OCI-LY3 (cell line): Measurements from ENCODE around the gene FBN3.

Experiments used
- H2AFZ ChIP-seq: fragments of 200-600, 300-600 bp; shearing (Covaris generic); 2 replicates; pipeline ENCODE4 v1.6.0; 2014; ENCODE audit warnings: antibody characterized with exemption, low read depth, low read length
- H3K27ac ChIP-seq: fragments of 200-600, 300-600 bp; sonication (generic); 2 replicates; pipeline ENCODE4 v1.5.1; 2014; ENCODE audit warnings: mild to moderate bottlenecking, low read length, moderate library complexity, mixed read lengths
- H3K27me3 ChIP-seq: fragments of 200-600, 300-600 bp; sonication (generic); 2 replicates; pipeline ENCODE4 v1.6.1; 2014; ENCODE audit warnings: low read depth, low read length, mixed read lengths
- H3K36me3 ChIP-seq: fragments of 200-600, 300-600 bp; sonication (generic); replicated peaks from 2 replicates; pipeline ENCODE3; 2014; ENCODE audit warnings: low read depth, low read length, mixed read lengths
- H3K4me1 ChIP-seq: fragments of 300-600, 200-600 bp; sonication (generic); 2 replicates; pipeline ENCODE4 v1.6.1; 2014; ENCODE audit warnings: low read length, mixed read lengths
- H3K4me2 ChIP-seq: fragments of 200-600, 300-600 bp; sonication (generic); 2 replicates; pipeline ENCODE4 v1.6.1; 2014; ENCODE audit warnings: low read length, mixed read lengths
- H3K4me3 ChIP-seq: fragments of 300-600, 200-600 bp; sonication (generic); 2 replicates; pipeline ENCODE4 v1.5.1; 2014; ENCODE audit warnings: antibody characterized with exemption, mild to moderate bottlenecking, low read length, moderate library complexity
- H3K79me2 ChIP-seq: fragments of 300-600, 200-600 bp; shearing (Covaris generic); 2 replicates; pipeline ENCODE4 v1.6.1; 2014; ENCODE audit warnings: mild to moderate bottlenecking, low read length, mixed read lengths
- H3K9ac ChIP-seq: fragments of 300-600, 200-600 bp; shearing (Covaris generic); 2 replicates; pipeline ENCODE4 v1.6.0; 2014; ENCODE audit warnings: mild to moderate bottlenecking, low read length, moderate library complexity
- H3K9me3 ChIP-seq: fragments of 200-600, 300-600 bp; shearing (Covaris generic); 2 replicates; pipeline ENCODE4 v1.6.1; 2014; ENCODE audit warnings: low read length, mixed read lengths; ENCODE audit not compliant: insufficient read depth
- H4K20me1 ChIP-seq: fragments of 200-600, 300-600 bp; sonication (generic); 2 replicates; pipeline ENCODE4 v1.6.1; 2016; ENCODE audit warnings: low read length, mixed read lengths; ENCODE audit not compliant: insufficient read depth
- EZH2phosphoT487 ChIP-seq: fragments of 200-600 bp; shearing (Covaris generic); IDR thresholded peaks from 2 replicates; pipeline ENCODE4 v1.6.1; 2018; ENCODE audit warnings: antibody characterized with exemption, mixed run types, low read depth
- TF ChIP-seq, protein P1 (sequence below): fragments of 200-600, 300-600 bp; sonication (generic); IDR thresholded peaks from 2 replicates; pipeline ENCODE4 v1.5.1; 2014; ENCODE audit warnings: antibody characterized with exemption, low read length, low read depth

The FBN3 gene

DNA sequence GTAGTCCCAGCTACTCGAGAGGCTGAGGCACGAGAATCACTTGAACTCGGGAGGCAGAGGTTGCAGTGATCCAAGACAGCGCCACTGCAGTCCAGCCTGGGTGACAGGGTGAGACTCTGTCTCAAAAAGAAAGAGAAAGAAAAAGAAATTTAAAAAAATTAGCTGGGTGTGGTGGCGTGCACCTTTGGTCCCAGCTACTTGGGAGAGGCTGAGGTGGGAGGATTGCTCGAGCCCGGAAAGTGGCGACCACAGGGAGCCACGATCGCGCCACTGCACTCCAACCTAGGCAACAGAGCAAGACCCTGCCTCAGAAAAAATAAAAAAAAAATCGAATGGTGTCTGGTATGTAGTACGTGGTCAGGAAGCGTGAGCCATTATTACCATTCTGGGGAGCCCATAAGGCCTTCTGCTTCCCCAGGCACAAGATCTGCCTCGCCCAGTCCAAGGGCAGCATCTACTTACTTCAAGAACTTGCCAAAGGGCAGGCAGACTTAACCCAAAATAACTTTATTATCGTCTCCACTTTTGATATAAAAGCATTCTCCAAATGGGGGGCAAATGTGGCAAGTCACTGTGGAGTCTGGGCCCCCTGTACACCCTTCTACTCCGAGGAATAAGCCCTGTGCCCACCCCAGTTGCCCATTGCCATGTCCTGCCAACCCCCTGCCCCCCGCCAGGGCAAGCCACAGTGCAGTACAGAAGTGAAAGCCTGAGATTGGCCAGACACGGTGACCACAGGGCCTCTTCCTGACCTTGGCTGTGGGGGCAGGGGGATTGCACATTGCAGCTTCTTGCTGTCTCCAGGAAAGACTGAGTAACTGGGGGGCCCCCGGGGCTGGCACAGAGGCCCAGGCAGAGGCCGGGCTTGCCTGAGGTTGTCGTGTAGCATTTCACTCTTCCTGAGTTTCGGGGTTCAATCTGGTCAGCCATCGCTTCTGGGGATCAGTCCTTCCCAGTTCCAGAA lies 84.2 kb downstream of the FBN3 start:
- no peak overlapping the region for H3K4me3 ChIP-seq

DNA sequence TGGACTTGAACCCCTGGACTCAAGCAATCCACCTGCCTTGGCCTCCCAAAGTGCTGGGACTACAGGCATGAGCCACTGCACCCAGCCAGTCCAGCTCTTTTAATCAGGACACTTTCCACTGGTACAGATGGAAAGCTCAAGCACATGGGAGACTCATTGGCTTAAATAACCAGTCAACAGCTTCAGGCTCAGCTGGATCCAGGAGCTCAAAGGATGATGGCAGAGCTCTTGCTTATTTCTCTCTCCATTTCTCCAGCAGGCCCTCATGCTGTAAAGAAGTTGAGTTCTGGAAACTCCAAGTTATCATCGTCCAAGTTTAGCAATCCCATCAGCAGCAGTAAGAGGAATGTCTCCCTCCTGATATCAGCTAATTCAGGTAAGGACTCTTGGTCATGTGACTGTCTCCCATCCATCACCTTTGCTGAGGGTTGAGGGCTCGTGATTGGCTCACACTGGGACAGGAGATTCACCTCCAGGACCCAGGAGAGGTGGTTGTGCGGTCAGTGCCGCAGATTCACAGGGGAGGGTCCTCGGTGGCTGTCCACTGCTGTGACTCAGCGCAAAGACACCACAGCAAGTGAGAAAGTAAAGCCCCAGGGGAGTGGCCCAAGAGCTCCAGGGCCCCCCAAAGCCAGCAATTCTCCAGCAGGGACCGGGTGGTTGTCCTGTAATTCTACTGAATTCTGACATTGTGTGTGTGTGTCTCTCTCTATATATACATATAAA lies 91.7 kb downstream of the FBN3 start:
- Histone ChIP-seq H3K4me1 (no peaks in the 10 kb centered on the region), H4K20me1 (no peaks in the 10 kb centered on the region), H3K79me2 (no peaks in the 10 kb centered on the region), H3K4me2 (no peak overlapping the region), H3K27ac (no peak overlapping the region), H3K4me3 (no peak overlapping the region), H3K27me3 (no peaks in the 10 kb centered on the region; the same call in 1 of the 2 replicates), H3K36me3 (no peaks in the 10 kb centered on the region), H3K9me3 (no peaks in the 10 kb centered on the region), H2AFZ (no peak overlapping the region), H3K9ac (no peak overlapping the region)
- TF ChIP-seq, protein P1, sequence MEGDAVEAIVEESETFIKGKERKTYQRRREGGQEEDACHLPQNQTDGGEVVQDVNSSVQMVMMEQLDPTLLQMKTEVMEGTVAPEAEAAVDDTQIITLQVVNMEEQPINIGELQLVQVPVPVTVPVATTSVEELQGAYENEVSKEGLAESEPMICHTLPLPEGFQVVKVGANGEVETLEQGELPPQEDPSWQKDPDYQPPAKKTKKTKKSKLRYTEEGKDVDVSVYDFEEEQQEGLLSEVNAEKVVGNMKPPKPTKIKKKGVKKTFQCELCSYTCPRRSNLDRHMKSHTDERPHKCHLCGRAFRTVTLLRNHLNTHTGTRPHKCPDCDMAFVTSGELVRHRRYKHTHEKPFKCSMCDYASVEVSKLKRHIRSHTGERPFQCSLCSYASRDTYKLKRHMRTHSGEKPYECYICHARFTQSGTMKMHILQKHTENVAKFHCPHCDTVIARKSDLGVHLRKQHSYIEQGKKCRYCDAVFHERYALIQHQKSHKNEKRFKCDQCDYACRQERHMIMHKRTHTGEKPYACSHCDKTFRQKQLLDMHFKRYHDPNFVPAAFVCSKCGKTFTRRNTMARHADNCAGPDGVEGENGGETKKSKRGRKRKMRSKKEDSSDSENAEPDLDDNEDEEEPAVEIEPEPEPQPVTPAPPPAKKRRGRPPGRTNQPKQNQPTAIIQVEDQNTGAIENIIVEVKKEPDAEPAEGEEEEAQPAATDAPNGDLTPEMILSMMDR = no peak
- TF ChIP-seq EZH2phosphoT487 = no peak

More for the DNA sequence above, 84.2 kb downstream of the FBN3 start:
- Histone ChIP-seq H3K4me2 (no peak overlapping the region), H3K27ac (no peak overlapping the region), H3K36me3 (no peaks in the 10 kb centered on the region), H3K9ac (no peak overlapping the region), H2AFZ (no peak overlapping the region), H3K4me1 (no peaks in the 10 kb centered on the region), H3K27me3 (no peaks in the 10 kb centered on the region; the same call in 1 of the 2 replicates), H4K20me1 (no peaks in the 10 kb centered on the region), H3K79me2 (no peaks in the 10 kb centered on the region), H3K9me3 (no peaks in the 10 kb centered on the region)
- TF ChIP-seq, protein P1 = no peak

DNA sequence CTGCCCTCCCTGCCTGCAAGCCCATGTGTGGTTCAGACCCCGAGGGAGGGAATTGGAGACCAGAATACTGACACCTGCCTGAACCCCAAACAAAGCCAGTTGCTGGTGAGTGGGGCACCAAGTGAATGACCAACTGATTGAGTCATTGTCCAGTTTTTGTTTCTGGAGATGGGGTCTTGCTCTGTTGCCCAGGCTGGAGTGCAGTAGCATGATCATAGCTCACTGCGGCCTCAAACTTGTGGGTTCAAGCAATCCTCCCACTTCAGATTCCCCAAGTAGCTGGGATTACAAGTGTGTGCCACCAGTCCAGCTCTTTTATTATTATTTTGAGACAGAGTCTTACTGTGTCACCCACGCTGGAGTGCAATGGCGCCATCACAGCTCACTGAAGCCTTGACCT lies 92.9 kb downstream of the FBN3 start:
- Histone ChIP-seq H3K4me3 (no peak overlapping the region), H3K79me2 (no peaks in the 10 kb centered on the region), H3K27ac (no peak overlapping the region), H2AFZ (no peak overlapping the region), H3K9ac (no peak overlapping the region), H3K4me2 (no peak overlapping the region), H3K4me1 (peaks cover 6% of the 10 kb centered on the region; the same call in 1 of the 2 replicates), H3K27me3 (no peaks in the 10 kb centered on the region), H3K9me3 (no peaks in the 10 kb centered on the region), H4K20me1 (no peaks in the 10 kb centered on the region), H3K36me3 (no peaks in the 10 kb centered on the region)
- no peak for TF ChIP-seq EZH2phosphoT487
- TF ChIP-seq, protein P1 = no peak

DNA sequence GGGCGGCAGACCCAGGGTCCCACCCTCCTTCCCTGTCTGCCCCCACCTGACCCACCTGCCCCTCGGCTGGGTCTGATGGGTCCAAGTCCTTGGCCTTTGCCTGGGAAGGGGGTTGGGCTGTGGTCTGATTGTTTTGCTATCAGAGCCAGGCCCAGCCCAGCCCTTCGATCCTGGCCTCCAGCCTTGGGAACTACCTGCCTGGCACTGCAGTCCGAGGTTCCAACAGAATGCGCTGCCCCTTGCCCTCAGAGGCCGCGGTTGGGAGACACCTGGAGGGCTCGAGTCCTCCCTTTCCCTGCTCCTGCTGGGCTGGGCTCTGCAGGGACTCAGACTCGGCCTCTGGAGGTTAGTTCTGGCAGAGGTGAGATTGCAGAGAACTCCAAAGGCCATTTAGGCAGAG lies 95.2 kb downstream of the FBN3 start:
- H3K4me3 ChIP-seq = no peak overlapping the region
- H4K20me1 ChIP-seq = no peaks in the 10 kb centered on the region
- TF ChIP-seq, protein P1 = no peak
- TF ChIP-seq EZH2phosphoT487 = no peak
- H3K4me2 ChIP-seq = no peak overlapping the region
- no peak overlapping the region for H2AFZ ChIP-seq
- H3K9me3 ChIP-seq = no peaks in the 10 kb centered on the region
- peaks cover 6% of the 10 kb centered on the region; the same call in 1 of the 2 replicates for H3K4me1 ChIP-seq
- H3K79me2 ChIP-seq = no peaks in the 10 kb centered on the region
- H3K36me3 ChIP-seq = no peaks in the 10 kb centered on the region
- no peaks in the 10 kb centered on the region for H3K27me3 ChIP-seq
- no peak overlapping the region for H3K9ac ChIP-seq
- no peak overlapping the region for H3K27ac ChIP-seq
